ENCODE results near the gene ABI1. TPM values are rescaled to one million over a fixed set of nuclear protein-coding genes. Genes with fewer than 3 reads are reported as not detected.

Gene ABI1
- total RNA-seq, 1 donor: 71.7 TPM

- no peak overlapping the region for H3K4me3 ChIP-seq (ENCODE audit: insufficient read depth, low read length)
- H3K27ac ChIP-seq (ENCODE audit: low read depth, low read length): no peak overlapping the region
- DNase-seq (ENCODE audit: insufficient read length, low spot score, missing footprints): peak; percentile 87
- no peaks in the 10 kb centered on the region for H3K4me1 ChIP-seq (ENCODE audit: insufficient read depth, low read length)
- peak; percentile 76 for TF ChIP-seq CTCF (IDR thresholded peaks at IDR 0.05; ENCODE audit: extremely low read depth, low read depth, low read length)
- H2AFZ ChIP-seq (ENCODE audit: low read length): no peak overlapping the region
- no peaks in the 10 kb centered on the region for H4K20me1 ChIP-seq (ENCODE audit: insufficient read depth, low read length)
- no peaks in the 10 kb centered on the region for H3K9me3 ChIP-seq (ENCODE audit: low read depth, low read length)
- no peaks in the 10 kb centered on the region for H3K79me2 ChIP-seq (ENCODE audit: insufficient read depth, low read length)
- H3K27me3 ChIP-seq (ENCODE audit: insufficient read depth, low read length): no peaks in the 10 kb centered on the region
- H3K36me3 ChIP-seq (ENCODE audit: insufficient read depth, low read length): no peaks in the 10 kb centered on the region
- H3K4me2 ChIP-seq (ENCODE audit: insufficient read depth, low read length): no peak overlapping the region
These were observed 30.2 kb upstream of the ABI1 start for GRCh38 chr10:26890956-26891355.

- H3K36me3 ChIP-seq (ENCODE audit: insufficient read depth, low read length): no peaks in the 10 kb centered on the region
- no peak overlapping the region for H3K4me2 ChIP-seq (ENCODE audit: insufficient read depth, low read length)
- no peaks in the 10 kb centered on the region for H3K4me1 ChIP-seq (ENCODE audit: insufficient read depth, low read length)
- H3K4me3 ChIP-seq (ENCODE audit: insufficient read depth, low read length): no peak overlapping the region
- no peaks in the 10 kb centered on the region for H3K9me3 ChIP-seq (ENCODE audit: low read depth, low read length)
- H3K27ac ChIP-seq (ENCODE audit: low read depth, low read length): no peak overlapping the region
- no peaks in the 10 kb centered on the region for H4K20me1 ChIP-seq (ENCODE audit: insufficient read depth, low read length)
- no peak for TF ChIP-seq CTCF (IDR thresholded peaks at IDR 0.05; ENCODE audit: extremely low read depth, low read depth, low read length)
- peaks cover 5% of the 10 kb centered on the region for H3K27me3 ChIP-seq (ENCODE audit: insufficient read depth, low read length)
- peak; percentile 65 for DNase-seq (ENCODE audit: insufficient read length, low spot score, missing footprints)
- no peaks in the 10 kb centered on the region for H3K79me2 ChIP-seq (ENCODE audit: insufficient read depth, low read length)
- H2AFZ ChIP-seq (ENCODE audit: low read length): no peak overlapping the region
These were observed 27.0 kb upstream of the ABI1 start for GRCh38 chr10:26887611-26888215.

- peak; percentile 82 for TF ChIP-seq CTCF (IDR thresholded peaks at IDR 0.05; ENCODE audit: extremely low read depth, low read depth, low read length)
- Histone ChIP-seq H3K79me2 (ENCODE audit: insufficient read depth, low read length) (no peaks in the 10 kb centered on the region), H3K9me3 (ENCODE audit: low read depth, low read length) (no peaks in the 10 kb centered on the region), H4K20me1 (ENCODE audit: insufficient read depth, low read length) (no peaks in the 10 kb centered on the region), H3K4me1 (ENCODE audit: insufficient read depth, low read length) (no peaks in the 10 kb centered on the region), H3K27me3 (ENCODE audit: insufficient read depth, low read length) (peaks cover 8% of the 10 kb centered on the region), H2AFZ (ENCODE audit: low read length) (no peak overlapping the region), H3K36me3 (ENCODE audit: insufficient read depth, low read length) (no peaks in the 10 kb centered on the region), H3K4me2 (ENCODE audit: insufficient read depth, low read length) (no peak overlapping the region), H3K27ac (ENCODE audit: low read depth, low read length) (no peak overlapping the region), H3K4me3 (ENCODE audit: insufficient read depth, low read length) (no peak overlapping the region)
- peak; percentile 90 for DNase-seq (ENCODE audit: insufficient read length, low spot score, missing footprints)
These were observed 21.0 kb upstream of the ABI1 start for GRCh38 chr10:26881600-26882331.

- H3K4me3 ChIP-seq (ENCODE audit: insufficient read depth, low read length): no peak overlapping the region
- H3K27me3 ChIP-seq (ENCODE audit: insufficient read depth, low read length): peaks cover 15% of the 10 kb centered on the region
- no peak for TF ChIP-seq CTCF (IDR thresholded peaks at IDR 0.05; ENCODE audit: extremely low read depth, low read depth, low read length)
- no peaks in the 10 kb centered on the region for H3K9me3 ChIP-seq (ENCODE audit: low read depth, low read length)
- no peak for DNase-seq (ENCODE audit: insufficient read length, low spot score, missing footprints)
- H4K20me1 ChIP-seq (ENCODE audit: insufficient read depth, low read length): no peaks in the 10 kb centered on the region
- no peaks in the 10 kb centered on the region for H3K4me1 ChIP-seq (ENCODE audit: insufficient read depth, low read length)
- no peak overlapping the region for H3K27ac ChIP-seq (ENCODE audit: low read depth, low read length)
- no peaks in the 10 kb centered on the region for H3K79me2 ChIP-seq (ENCODE audit: insufficient read depth, low read length)
- no peaks in the 10 kb centered on the region for H3K36me3 ChIP-seq (ENCODE audit: insufficient read depth, low read length)
- no peak overlapping the region for H3K4me2 ChIP-seq (ENCODE audit: insufficient read depth, low read length)
- H2AFZ ChIP-seq (ENCODE audit: low read length): peak overlapping the region; percentile 1
These were observed 19.0 kb upstream of the ABI1 start for GRCh38 chr10:26879744-26880143.

Measured in osteoblast (primary cell).